Measurements from ENCODE around the gene TMEM53.

TMEM53 gene

DNA sequence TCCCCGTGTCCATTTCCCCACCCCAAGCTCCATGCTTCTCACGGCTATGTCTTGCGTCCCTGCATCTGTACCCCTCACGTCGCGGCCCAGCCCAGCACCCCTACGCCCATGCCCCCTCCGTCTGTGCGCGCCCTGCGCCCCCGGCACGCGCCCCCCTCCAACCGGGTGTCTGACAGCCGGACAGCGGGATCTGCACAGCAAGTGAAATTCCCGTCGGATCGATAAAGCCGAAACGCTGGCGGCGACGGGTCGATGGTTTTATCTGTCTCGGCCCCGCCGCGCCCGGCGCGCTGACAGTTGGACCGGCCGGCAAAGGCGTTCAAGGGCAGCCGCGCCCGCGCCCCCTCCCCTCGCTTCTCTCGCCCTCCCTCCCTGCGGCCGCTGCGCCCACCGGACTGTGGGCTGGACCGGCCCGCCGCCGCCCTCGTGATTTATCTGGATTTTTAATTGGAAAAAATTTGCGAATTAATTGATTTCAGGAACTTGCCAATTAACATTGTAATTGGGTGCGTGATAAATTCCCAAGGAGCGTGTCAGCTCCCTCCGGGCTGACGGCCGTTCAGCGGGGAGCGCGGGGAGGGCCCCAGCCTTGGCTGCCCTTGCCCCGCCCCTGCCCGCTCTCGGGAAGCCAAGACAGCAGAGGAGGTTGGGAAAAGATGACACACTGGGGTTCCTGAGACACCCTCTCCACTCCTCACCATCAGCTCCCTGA lies 57.1 kb downstream of the TMEM53 start:
- H3K9ac ChIP-seq (ENCODE audit: low read length), result no peak overlapping the region
- no peaks in the 10 kb centered on the region for H3K79me2 ChIP-seq (ENCODE audit: insufficient read depth, low read length)
- no peaks in the 10 kb centered on the region for H4K20me1 ChIP-seq (ENCODE audit: low read depth, low read length)
- no peak overlapping the region for H3K4me2 ChIP-seq (ENCODE audit: low read depth, low read length, poor library complexity, severe bottlenecking)
- no peaks in the 10 kb centered on the region for H3F3A ChIP-seq (ENCODE audit: insufficient read depth)
- no peak overlapping the region for H2AFZ ChIP-seq (ENCODE audit: low read depth, low read length, severe bottlenecking)
- no peaks in the 10 kb centered on the region for H3K36me3 ChIP-seq (ENCODE audit: low read length)
- H3K4me3 ChIP-seq (ENCODE audit: insufficient read depth, low read length, poor library complexity, severe bottlenecking), result no peak overlapping the region
- H3K9me2 ChIP-seq (replicated peaks; ENCODE audit: insufficient read depth, low read length), result no peaks in the 10 kb centered on the region
- H3K27ac ChIP-seq (ENCODE audit: low read depth, low read length), result no peak overlapping the region
- H3K9me3 ChIP-seq (ENCODE audit: insufficient read depth, low read length), result no peaks in the 10 kb centered on the region
- H3K27me3 ChIP-seq (ENCODE audit: low read length), result no peaks in the 10 kb centered on the region
- TF ChIP-seq EZH2phosphoT487 (conservative IDR thresholded peaks at IDR 0.05; ENCODE audit: low read length), result no peak
- TF ChIP-seq, protein P1, sequence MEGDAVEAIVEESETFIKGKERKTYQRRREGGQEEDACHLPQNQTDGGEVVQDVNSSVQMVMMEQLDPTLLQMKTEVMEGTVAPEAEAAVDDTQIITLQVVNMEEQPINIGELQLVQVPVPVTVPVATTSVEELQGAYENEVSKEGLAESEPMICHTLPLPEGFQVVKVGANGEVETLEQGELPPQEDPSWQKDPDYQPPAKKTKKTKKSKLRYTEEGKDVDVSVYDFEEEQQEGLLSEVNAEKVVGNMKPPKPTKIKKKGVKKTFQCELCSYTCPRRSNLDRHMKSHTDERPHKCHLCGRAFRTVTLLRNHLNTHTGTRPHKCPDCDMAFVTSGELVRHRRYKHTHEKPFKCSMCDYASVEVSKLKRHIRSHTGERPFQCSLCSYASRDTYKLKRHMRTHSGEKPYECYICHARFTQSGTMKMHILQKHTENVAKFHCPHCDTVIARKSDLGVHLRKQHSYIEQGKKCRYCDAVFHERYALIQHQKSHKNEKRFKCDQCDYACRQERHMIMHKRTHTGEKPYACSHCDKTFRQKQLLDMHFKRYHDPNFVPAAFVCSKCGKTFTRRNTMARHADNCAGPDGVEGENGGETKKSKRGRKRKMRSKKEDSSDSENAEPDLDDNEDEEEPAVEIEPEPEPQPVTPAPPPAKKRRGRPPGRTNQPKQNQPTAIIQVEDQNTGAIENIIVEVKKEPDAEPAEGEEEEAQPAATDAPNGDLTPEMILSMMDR (IDR thresholded peaks at IDR 0.05; ENCODE audit: insufficient read depth, low read length, poor library complexity, severe bottlenecking), result no peak

DNA sequence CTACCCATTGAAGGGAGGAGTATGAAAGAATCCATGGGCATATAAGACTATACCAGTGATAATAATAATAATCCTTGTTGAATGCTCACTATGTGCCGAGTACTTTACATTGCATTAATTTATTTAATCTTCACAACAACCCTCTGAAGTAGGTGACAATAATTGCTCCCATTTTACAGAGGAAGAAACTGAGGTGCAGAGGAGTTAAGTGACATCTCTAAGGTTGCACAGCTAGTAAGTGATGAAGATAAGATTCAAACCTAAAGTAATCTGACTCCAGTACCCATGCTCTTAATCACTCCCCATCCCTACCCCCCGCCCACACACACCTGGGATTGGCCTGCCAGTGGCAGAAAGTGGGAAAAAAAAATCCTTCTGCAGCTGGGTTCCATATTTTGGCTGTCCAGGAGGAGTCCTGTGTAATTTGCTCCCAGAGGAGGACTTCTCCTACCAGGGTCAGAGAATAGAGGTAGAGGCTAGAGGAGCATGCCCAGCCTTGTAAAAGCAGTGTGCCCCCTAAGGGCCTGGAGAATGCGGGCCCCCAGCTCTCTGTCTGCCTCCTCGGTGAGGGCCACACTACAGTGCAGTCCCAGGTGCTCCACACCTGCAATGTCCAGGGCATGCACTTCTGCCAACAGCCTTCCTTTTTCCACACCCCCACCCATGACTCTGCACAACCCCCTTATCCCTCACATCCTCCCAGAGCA lies 57.8 kb downstream of the TMEM53 start:
- Histone ChIP-seq H3K9ac (ENCODE audit: low read length) (no peak overlapping the region), H3K36me3 (ENCODE audit: low read length) (no peaks in the 10 kb centered on the region), H3K9me2 (replicated peaks; ENCODE audit: insufficient read depth, low read length) (no peaks in the 10 kb centered on the region), H3K27me3 (ENCODE audit: low read length) (no peaks in the 10 kb centered on the region), H3K4me2 (ENCODE audit: low read depth, low read length, poor library complexity, severe bottlenecking) (no peak overlapping the region), H3K79me2 (ENCODE audit: insufficient read depth, low read length) (no peaks in the 10 kb centered on the region), H3K4me3 (ENCODE audit: insufficient read depth, low read length, poor library complexity, severe bottlenecking) (no peak overlapping the region), H2AFZ (ENCODE audit: low read depth, low read length, severe bottlenecking) (no peak overlapping the region), H3F3A (ENCODE audit: insufficient read depth) (no peaks in the 10 kb centered on the region), H4K20me1 (ENCODE audit: low read depth, low read length) (no peaks in the 10 kb centered on the region), H3K9me3 (ENCODE audit: insufficient read depth, low read length) (no peaks in the 10 kb centered on the region), H3K27ac (ENCODE audit: low read depth, low read length) (no peak overlapping the region)
- TF ChIP-seq EZH2phosphoT487 (conservative IDR thresholded peaks at IDR 0.05; ENCODE audit: low read length), result no peak
- TF ChIP-seq, protein P1 (IDR thresholded peaks at IDR 0.05; ENCODE audit: insufficient read depth, low read length, poor library complexity, severe bottlenecking), result no peak

DNA sequence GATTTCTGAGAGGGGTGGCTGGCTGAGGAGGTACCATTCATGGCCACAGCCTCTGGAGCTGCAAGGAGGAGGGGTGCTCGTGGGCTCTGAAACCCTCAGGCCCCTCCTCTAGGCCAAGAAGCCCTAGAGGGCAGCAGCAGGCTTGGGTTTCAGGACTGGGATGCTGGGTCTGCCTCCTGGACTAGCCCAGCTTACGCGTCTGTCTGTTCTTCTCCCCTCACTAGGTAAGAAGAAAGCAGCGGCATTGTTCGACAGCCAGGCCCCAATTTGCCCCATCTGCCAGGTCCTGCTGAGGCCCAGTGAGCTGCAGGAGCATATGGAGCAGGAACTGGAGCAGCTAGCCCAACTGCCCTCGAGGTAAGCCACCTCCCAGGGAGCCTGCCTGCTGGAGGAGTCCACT lies 60.3 kb downstream of the TMEM53 start:
- TF ChIP-seq EZH2phosphoT487 (conservative IDR thresholded peaks at IDR 0.05; ENCODE audit: low read length), result no peak
- TF ChIP-seq, protein P1 (IDR thresholded peaks at IDR 0.05; ENCODE audit: insufficient read depth, low read length, poor library complexity, severe bottlenecking), result no peak
- H3K4me3 ChIP-seq (ENCODE audit: insufficient read depth, low read length, poor library complexity, severe bottlenecking), result no peak overlapping the region
- no peak overlapping the region for H2AFZ ChIP-seq (ENCODE audit: low read depth, low read length, severe bottlenecking)
- no peaks in the 10 kb centered on the region for H3K27me3 ChIP-seq (ENCODE audit: low read length)
- H4K20me1 ChIP-seq (ENCODE audit: low read depth, low read length), result no peaks in the 10 kb centered on the region
- no peaks in the 10 kb centered on the region for H3K79me2 ChIP-seq (ENCODE audit: insufficient read depth, low read length)
- no peak overlapping the region for H3K4me2 ChIP-seq (ENCODE audit: low read depth, low read length, poor library complexity, severe bottlenecking)
- no peaks in the 10 kb centered on the region for H3F3A ChIP-seq (ENCODE audit: insufficient read depth)
- no peaks in the 10 kb centered on the region for H3K36me3 ChIP-seq (ENCODE audit: low read length)
- no peak overlapping the region for H3K9ac ChIP-seq (ENCODE audit: low read length)
- H3K9me2 ChIP-seq (replicated peaks; ENCODE audit: insufficient read depth, low read length), result no peaks in the 10 kb centered on the region
- H3K27ac ChIP-seq (ENCODE audit: low read depth, low read length), result no peak overlapping the region
- H3K9me3 ChIP-seq (ENCODE audit: insufficient read depth, low read length), result no peaks in the 10 kb centered on the region

All from SU-DHL-6 (cell line).